Thoracic aorta endothelial cell (primary cell): ENCODE measurements around the gene AGBL2. TPM values are rescaled to one million over a fixed set of nuclear protein-coding genes. Genes with fewer than 3 reads are reported as not detected.

Experiments
- small RNA-seq: library from RNA; depleted of rRNA; stranded (forward); fragments of <200 nt; gene quantifications from one replicate; pipeline ENCODE3, GENCODE V24; 2012
- total RNA-seq: library from RNA; depleted of rRNA; stranded (reverse); fragments of >200 nt; gene quantifications from 2 replicates; pipeline ENCODE4 v1.2.3, GENCODE V29; 2012

Gene AGBL2
- 0.07 TPM in 1 of 2 replicates, not detected in the other for total RNA-seq

GRCh38 chr11:47715082-47715669 is at the start of gene AGBL2:
AGBL2 (minus strand) TSS chr11:47715369; CDS start chr11:47714650, 719 bp downstream.

GRCh38 chr11:47642099-47642855 is 72.9 kb downstream of the AGBL2 start, which contains the start of gene MTCH2:
MTCH2 (minus strand) TSS chr11:47642559; CDS start chr11:47642465, 94 bp downstream.

Small RNA genes lying within 50 kb of the gene (small RNA-seq; reads per million reads assigned to genes)
- not detected for gene RF00019

Other genes starting within 250 kb of the AGBL2 start
- gene CELF1, start 162.2 kb downstream of the AGBL2 start, total RNA-seq: 145 and 147 TPM in 2 replicates
- gene PTPMT1, start 149.8 kb downstream of the AGBL2 start, total RNA-seq: 66.2 and 78.3 TPM in 2 replicates
- gene KBTBD4, start 136.4 kb downstream of the AGBL2 start, total RNA-seq: 21.4 and 27.5 TPM in 2 replicates
- 68.4 and 73.0 TPM in 2 replicates for gene NDUFS3, start 136.3 kb downstream of the AGBL2 start, total RNA-seq
- gene FAM180B, start 128.7 kb downstream of the AGBL2 start, total RNA-seq: not detected in 2 replicates
- 0.27 and 0.43 TPM in 2 replicates for gene C1QTNF4, start 121.0 kb downstream of the AGBL2 start, total RNA-seq
- 114 and 118 TPM in 2 replicates for gene MTCH2, start 72.8 kb downstream of the AGBL2 start, total RNA-seq
- 142 and 149 TPM in 2 replicates for gene FNBP4, start 52.0 kb upstream of the AGBL2 start, total RNA-seq
- 47.2 and 52.3 TPM in 2 replicates for gene NUP160, start 133.0 kb upstream of the AGBL2 start, total RNA-seq